HPDE6-E6E7 (cell line): ENCODE results near the gene KRT77.

Experiments used
- DNase-seq: peaks from one replicate; pipeline ENCODE4 v3.0.0; 2011; ENCODE audit warnings: missing footprints; ENCODE audit errors: extremely low spot score

KRT77 gene

GRCh38 chr12:52692254-52692653, 11.1 kb downstream of the KRT77 start:
- DNase-seq, result no peak

GRCh38 chr12:52691841-52692150, 11.5 kb downstream of the KRT77 start:
- no peak for DNase-seq

- DNase-seq, result no peak
These were observed 12.1 kb downstream of the KRT77 start for GRCh38 chr12:52691076-52691840.

GRCh38 chr12:52690351-52691075, 12.8 kb downstream of the KRT77 start:
- no peak for DNase-seq

DNA sequence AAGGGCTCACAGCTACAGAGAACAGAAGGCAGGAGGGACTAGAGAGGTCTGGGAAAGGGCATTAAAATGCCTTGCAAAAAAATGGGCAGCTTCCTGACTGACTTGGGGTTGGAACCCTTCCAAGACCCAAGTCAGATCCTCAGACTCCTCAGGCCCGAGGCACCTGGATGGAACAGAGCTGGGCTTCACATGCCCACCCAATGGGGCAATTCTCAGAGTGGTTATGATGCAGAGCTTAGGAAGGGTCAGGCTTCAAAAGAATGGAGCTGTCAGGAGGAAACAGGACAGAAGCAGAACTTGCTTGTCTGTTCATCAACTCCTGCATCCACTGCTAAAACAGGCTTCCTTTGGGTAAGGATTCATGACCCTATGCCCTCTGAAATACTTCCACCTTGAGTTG, 13.4 kb downstream of the KRT77 start:
- DNase-seq, result no peak

DNA sequence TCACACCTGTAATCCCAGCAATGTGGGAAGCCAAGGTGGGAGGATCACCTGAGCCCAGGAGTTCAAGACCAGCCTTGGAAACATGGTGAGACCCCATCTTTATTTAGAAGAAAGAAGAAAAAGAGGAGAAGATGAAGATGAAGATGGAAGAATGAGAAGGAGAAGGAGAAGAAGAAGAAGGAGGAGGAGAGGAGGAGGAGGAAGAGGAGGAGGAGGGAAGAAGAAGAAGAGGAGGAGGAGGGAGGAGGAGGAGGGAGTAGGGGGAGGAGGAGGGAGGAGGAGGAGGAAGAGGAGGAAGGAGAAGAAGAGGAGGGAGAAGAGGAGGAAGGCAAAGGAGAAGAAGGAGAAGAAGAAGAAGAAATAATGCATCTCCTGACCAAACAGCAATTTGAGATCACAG, 14.1 kb downstream of the KRT77 start:
- DNase-seq, result no peak

GRCh38 chr12:52688481-52688880, 14.8 kb downstream of the KRT77 start:
- DNase-seq, result no peak

DNA sequence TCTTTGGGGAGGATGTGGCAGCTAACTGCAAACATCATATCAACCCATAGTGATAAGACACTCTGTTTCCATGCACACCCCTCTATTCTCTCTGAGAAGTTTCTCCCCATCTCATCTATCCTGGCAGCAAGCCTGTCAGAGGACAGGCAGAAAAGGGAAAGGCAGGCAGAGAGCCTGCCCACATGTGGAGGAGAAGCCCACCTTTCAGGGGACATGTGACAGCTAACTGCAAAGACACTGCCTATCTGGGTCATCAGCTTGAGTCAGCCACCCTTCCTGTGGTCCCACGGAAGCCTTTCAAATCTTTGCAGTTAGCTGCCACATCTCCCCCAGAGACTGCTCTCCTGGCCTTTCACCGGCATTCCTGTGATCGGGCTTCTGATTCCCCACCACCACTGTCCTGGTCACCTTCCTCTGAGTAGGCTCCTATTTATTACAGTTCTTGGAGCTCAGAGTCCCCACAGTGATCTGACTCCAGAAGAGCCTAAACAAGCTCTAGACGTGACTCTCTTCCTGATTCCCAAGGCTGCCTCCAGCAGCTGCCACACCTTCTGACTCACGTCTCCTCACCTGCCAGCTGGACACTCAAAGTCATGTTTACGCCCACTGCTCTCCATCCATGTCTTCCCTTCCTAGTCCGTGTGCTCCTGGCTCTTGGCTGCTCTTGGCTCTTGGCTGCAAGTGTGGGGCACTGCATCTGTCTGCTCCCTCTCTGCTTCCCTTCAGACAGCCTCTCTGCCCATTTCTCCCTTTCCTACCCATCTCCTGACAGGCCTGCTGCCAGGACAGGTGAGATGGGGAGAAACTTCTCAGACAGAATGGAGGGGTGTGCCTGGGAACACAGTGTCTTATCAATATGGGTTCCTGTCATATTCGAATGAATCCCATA, 15.6 kb downstream of the KRT77 start:
- peak; percentile 75 for DNase-seq

DNA sequence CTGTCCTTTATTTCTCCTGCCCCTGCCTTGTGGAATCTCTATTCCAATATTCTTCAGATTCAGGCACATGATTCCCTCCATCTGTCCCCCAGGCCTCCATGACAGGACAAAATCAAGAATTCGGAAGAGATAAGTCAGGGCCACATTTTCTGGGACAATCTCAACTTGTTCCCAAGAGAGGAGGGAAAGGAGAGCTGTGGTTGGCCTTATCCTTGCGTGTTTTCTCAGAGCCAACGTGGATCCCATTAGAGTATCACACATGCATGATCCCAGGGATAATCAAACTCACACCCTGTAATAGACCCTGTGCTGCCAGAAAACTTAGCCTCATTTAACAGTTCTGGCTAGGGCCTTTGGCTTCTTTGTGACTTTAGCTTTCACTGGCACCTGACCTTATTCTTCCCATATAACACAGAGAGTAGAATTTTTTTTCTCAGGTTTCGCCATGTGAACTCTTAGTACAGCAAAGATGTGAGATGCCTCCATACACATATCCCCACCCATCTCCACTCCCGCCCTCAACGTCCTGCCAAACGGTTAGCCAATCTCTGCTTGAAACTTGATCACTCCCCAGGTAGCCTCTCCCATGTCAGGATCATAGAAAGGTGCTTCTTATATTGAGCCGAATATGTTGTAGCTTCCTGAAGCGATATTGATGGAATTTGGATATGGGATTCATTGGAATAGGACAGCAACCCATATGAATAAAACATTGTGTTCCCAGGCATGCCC, 16.4 kb downstream of the KRT77 start:
- DNase-seq, result no peak

GRCh38 chr12:52686063-52686462, 17.3 kb downstream of the KRT77 start:
- DNase-seq, result no peak

DNA sequence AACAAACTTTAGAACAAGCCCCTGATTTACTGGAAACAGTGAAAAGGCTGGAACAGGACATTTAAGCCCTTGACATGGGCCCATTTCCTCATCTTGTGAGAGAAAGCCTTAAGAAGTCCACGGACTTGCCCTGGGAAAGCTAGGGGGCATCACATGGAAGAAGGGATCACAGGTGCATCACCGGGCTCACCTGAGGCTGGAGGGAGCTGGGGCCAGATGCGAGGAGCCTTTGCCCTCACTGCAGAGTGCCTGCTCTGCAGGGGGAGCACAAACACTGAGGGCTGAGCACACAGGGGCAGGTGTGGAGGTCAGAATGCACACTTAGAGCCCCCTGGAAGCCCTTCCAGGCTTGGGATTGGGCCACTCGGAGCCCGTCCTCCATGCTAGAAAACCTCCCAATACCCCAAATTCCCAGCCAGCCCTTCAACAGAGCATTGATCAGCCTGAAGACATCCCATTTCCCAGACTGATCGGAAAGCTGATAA, 17.9 kb downstream of the KRT77 start:
- no peak for DNase-seq

- DNase-seq, result no peak
These were observed 18.9 kb downstream of the KRT77 start for GRCh38 chr12:52684431-52684830.

DNA sequence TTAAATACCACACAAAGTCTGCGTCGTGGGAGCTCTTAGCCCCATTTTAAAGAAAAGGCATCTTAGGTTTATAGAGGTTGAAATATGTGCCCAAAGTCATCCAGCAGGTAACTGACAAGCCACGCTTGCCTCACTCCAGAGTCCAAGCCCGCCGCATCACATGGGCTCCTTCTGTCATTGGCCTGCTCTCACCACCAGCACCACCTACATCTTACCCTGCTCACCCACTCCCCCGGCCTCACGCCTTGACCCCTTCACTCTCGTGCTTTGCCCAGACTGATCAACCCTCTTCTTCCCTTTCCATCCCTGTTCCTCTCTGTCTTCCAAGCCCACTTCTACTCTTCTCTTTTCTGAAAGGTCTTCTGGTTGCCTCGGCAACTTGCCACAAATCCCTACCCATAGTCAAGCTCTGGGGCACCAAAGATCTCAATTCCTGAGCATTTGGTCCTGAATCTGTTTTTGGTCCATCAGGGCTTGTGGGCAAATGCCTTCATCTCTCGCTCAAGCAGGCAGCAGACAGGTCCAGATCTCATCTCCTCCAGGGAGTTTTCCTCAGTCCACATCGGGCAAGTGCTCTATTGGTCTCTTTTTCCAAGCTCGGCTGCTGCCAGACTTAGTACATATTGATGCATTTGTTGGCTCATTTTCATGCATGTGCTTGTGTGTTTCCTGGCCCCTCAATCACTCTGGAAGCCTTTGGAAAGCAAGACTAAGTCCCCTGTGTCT, 19.6 kb downstream of the KRT77 start:
- no peak for DNase-seq

DNA sequence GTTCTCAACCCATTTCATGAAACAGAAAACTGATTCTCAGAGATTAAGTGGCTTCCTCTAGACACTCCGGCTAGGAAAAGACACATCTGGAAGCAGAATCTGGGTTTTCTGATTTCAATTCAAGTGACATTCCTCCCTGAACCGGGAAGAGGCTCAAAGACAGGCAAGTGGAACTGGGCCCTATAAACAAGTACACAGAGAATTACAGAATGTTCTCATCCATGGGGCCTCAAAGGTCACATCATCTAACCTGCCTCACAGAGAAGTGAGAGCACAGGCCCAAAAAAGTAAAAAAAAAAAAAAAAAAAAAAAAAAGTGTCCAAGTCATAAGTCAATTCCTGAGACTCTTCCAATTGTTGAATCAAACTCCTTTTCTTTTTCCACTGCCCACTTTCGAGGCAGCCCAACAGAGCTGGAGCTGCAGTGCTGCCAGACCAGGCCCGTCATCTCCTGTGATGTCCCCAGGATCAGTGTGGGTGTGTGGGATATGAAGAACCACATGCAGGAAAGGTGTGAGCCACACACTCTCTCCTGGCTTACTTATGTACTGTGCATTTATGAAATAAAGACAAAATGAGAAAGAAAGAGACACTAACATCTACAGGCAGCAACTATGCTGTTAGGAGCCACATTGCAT, 20.3 kb downstream of the KRT77 start:
- no peak for DNase-seq

GRCh38 chr12:52682381-52682660, 21.0 kb downstream of the KRT77 start:
- DNase-seq, result no peak

GRCh38 chr12:52681526-52682380, 21.6 kb downstream of the KRT77 start:
- DNase-seq, result no peak

- DNase-seq, result no peak
These were observed 23.0 kb downstream of the KRT77 start, which contains the start of gene KRT1 for GRCh38 chr12:52680363-52680762. KRT1 (minus strand) TSS chr12:52680407; CDS start chr12:52680348, 59 bp downstream.

DNA sequence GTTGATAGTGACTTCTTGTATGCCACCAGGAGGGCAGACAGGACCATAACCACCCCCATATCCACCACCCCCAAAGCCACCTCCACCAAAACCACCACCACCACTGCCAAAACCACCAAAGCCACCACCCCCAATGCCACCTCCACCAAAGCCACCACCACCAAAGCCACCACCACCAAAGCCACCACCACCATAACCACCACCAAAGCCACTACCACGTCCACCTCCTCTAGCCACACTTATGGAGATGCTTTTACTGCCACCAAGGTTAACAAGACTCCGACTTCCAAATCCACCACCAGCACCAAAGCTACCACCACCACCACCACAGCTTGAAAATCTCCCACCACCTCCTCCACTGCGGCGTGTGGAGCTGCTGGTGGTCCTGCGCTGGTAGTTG, 23.4 kb downstream of the KRT77 start:
- DNase-seq, result no peak

DNA sequence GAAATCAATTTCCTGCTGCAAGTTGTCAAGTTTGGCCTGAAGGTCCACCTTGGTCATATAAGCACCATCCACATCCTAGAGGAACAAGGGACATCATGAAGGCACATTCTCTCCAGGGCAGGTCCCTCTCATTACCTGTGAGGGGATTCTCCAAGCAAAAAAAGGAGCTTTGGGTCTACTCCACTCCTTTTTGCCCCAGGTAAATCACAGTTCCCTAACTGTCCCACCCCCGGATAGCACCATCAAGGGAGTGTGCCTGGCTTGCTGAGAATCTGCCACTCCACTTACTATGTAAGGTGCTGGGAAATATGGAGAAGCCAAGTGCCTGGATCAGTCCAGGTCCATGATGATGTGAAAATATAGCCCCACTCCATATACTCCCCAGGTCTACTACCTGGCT, 25.7 kb downstream of the KRT77 start:
- DNase-seq, result no peak

DNA sequence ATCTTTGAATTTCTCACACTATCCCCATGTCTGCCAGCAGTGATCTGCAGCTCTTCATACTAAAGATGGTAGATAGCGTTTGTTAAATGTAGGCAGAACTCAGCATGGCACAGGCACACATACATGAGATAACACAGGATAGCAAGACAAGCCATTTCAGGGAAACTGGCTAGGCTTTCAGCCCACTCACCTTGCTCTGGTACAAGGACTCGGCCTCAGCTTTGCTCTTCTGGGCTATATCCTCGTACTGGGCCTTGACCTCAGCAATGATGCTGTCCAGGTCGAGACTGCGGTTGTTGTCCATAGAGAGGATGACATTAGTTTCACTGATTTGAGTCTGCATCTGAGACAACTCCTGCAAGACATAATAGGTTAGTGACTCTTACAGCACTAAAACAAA, 26.2 kb downstream of the KRT77 start:
- no peak for DNase-seq
